DOHH2 (cell line): ENCODE data around the gene SKAP2.

Experiments used
- H3F3A ChIP-seq: fragments of 200-600 bp; sonication (generic), shearing (Covaris generic); 2 replicates; pipeline ENCODE4 v1.6.0; 2016; ENCODE audit warnings: antibody characterized with exemption, mild to moderate bottlenecking; ENCODE audit not compliant: control insufficient read depth, insufficient read depth
- H3K27ac ChIP-seq: fragments of 200-600 bp; sonication (generic); 2 replicates; pipeline ENCODE4 v1.5.1; 2014; ENCODE audit warnings: low read depth, mild to moderate bottlenecking, low read length, moderate library complexity
- H3K27me3 ChIP-seq: fragments of 200-600 bp; sonication (generic); 2 replicates; pipeline ENCODE4 v1.6.1; 2014; ENCODE audit warnings: mild to moderate bottlenecking, low read length, mixed read lengths; ENCODE audit not compliant: control insufficient read depth
- H3K36me3 ChIP-seq: fragments of 200-600 bp; sonication (generic); 2 replicates; pipeline ENCODE4 v1.6.1; 2014; ENCODE audit warnings: mild to moderate bottlenecking, low read length, moderate library complexity, mixed read lengths; ENCODE audit not compliant: control insufficient read depth
- H3K4me1 ChIP-seq: fragments of 200-600 bp; sonication (generic); 2 replicates; pipeline ENCODE4 v1.6.1; 2014; ENCODE audit warnings: mild to moderate bottlenecking, low read length, mixed read lengths; ENCODE audit not compliant: control insufficient read depth
- H3K4me2 ChIP-seq: fragments of 200-600 bp; sonication (generic); 2 replicates; pipeline ENCODE4 v1.6.0; 2014; ENCODE audit warnings: mild to moderate bottlenecking, low read length, moderate library complexity
- H3K4me3 ChIP-seq: fragments of 200-600 bp; sonication (generic); 2 replicates; pipeline ENCODE4 v1.5.1; 2014; ENCODE audit warnings: mild to moderate bottlenecking, low read length, mixed read lengths
- H3K79me2 ChIP-seq: fragments of 200-600 bp; sonication (generic); 2 replicates; pipeline ENCODE4 v1.6.1; 2014; ENCODE audit warnings: mild to moderate bottlenecking, low read length, mixed read lengths; ENCODE audit not compliant: control insufficient read depth
- H3K9me2 ChIP-seq: fragments of 200-600 bp; sonication (generic); replicated peaks from 2 replicates; pipeline ENCODE4 v1.6.1; 2014; ENCODE audit warnings: mild to moderate bottlenecking, low read length, mixed read lengths; ENCODE audit not compliant: control insufficient read depth
- H3K9me3 ChIP-seq: fragments of 200-600 bp; sonication (generic); 2 replicates; pipeline ENCODE4 v1.6.1; 2014; ENCODE audit warnings: antibody characterized with exemption, low read length, mixed read lengths; ENCODE audit not compliant: control insufficient read depth, insufficient read depth
- H4K20me1 ChIP-seq: fragments of 200-600 bp; sonication (generic); 2 replicates; pipeline ENCODE4 v1.6.0; 2014; ENCODE audit warnings: low read depth, mild to moderate bottlenecking, antibody characterized with exemption, low read length, moderate library complexity; ENCODE audit not compliant: control insufficient read depth, insufficient read depth
- CTCF ChIP-seq: fragments of 200-600 bp; sonication (generic); IDR thresholded peaks from one replicate; pipeline ENCODE4 v1.5.1; 2014; ENCODE audit warnings: antibody characterized with exemption, mild to moderate bottlenecking, low read depth, low read length; ENCODE audit not compliant: poor library complexity, severe bottlenecking
- EZH2phosphoT487 ChIP-seq: fragments of 200-600 bp; sonication (generic); IDR thresholded peaks from 2 replicates; pipeline ENCODE4 v1.6.1; 2017; ENCODE audit warnings: borderline replicate concordance, mild to moderate bottlenecking, antibody characterized with exemption, low read length, moderate library complexity, mixed read lengths

The SKAP2 gene

GRCh38 chr7:26652401-26653100 lies 211.8 kb downstream of the SKAP2 start:
- Histone ChIP-seq H4K20me1 (no peaks in the 10 kb centered on the region), H3K4me2 (no peak overlapping the region), H3K4me1 (no peaks in the 10 kb centered on the region), H3K9me2 (no peaks in the 10 kb centered on the region), H3K4me3 (no peak overlapping the region), H3K27ac (no peak overlapping the region), H3K9me3 (no peaks in the 10 kb centered on the region), H3K27me3 (peaks cover 19% of the 10 kb centered on the region; the same call in 1 of the 2 replicates), H3K79me2 (no peaks in the 10 kb centered on the region), H3F3A (no peaks in the 10 kb centered on the region), H3K36me3 (no peaks in the 10 kb centered on the region)
- no peak for TF ChIP-seq EZH2phosphoT487
- TF ChIP-seq CTCF: no peak

GRCh38 chr7:26650103-26650502 lies 214.3 kb downstream of the SKAP2 start:
- Histone ChIP-seq H3F3A (no peaks in the 10 kb centered on the region), H3K79me2 (no peaks in the 10 kb centered on the region), H3K4me3 (no peak overlapping the region), H3K4me2 (no peak overlapping the region), H3K9me2 (no peaks in the 10 kb centered on the region), H3K36me3 (no peaks in the 10 kb centered on the region), H3K4me1 (no peaks in the 10 kb centered on the region), H4K20me1 (no peaks in the 10 kb centered on the region), H3K27me3 (peaks cover 19% of the 10 kb centered on the region; the same call in 1 of the 2 replicates), H3K27ac (no peak overlapping the region), H3K9me3 (no peaks in the 10 kb centered on the region)
- no peak for TF ChIP-seq CTCF
- TF ChIP-seq EZH2phosphoT487: no peak

DNA sequence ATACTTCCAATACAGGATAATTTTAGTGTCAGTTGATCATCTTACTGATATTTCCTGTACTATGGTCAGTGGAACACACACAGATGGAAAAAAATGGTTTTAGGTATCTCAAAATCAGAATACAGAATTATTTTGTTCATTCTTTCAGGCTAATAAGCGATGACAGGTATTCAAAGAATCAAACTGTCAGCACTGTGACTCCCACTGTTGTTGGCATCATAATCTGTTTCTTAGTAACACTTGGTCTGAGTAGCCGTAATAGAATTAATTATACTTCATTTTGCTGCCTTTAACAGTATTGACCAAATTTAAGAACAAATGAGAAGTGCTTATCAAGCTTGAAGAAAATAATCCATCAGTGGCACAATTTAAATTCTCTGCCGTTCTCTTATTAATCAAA lies 215.0 kb downstream of the SKAP2 start:
- Histone ChIP-seq H3K4me1 (no peaks in the 10 kb centered on the region), H3K4me2 (no peak overlapping the region), H3K79me2 (no peaks in the 10 kb centered on the region), H3K9me2 (no peaks in the 10 kb centered on the region), H4K20me1 (no peaks in the 10 kb centered on the region), H3K27me3 (peaks cover 16% of the 10 kb centered on the region; the same call in 1 of the 2 replicates), H3K36me3 (no peaks in the 10 kb centered on the region), H3F3A (no peaks in the 10 kb centered on the region), H3K9me3 (no peaks in the 10 kb centered on the region), H3K27ac (no peak overlapping the region), H3K4me3 (no peak overlapping the region)
- no peak for TF ChIP-seq CTCF
- TF ChIP-seq EZH2phosphoT487: no peak
